ENCODE data around the gene MAK.
"Not testable (repeated sequence)": the region's sequence is repeated elsewhere in the genome, so short reads cannot be mapped to it uniquely, and the experiment has no call there.

The MAK gene

GRCh38 chr6:10852361-10852960 lies 14.1 kb upstream of the MAK start:
- no peak for DNase-seq

GRCh38 chr6:10850728-10851127 lies 12.4 kb upstream of the MAK start:
- DNase-seq, result no peak

GRCh38 chr6:10849901-10850300 lies 11.6 kb upstream of the MAK start:
- DNase-seq, result no peak

- no peak for DNase-seq
These were observed 9.3 kb upstream of the MAK start for GRCh38 chr6:10847684-10848083.

- no peak for DNase-seq
These were observed 5.2 kb upstream of the MAK start for GRCh38 chr6:10843554-10843953.

- DNase-seq, result no peak
These were observed 525 bp upstream of the MAK start for GRCh38 chr6:10838794-10839333.

GRCh38 chr6:10837622-10837994 lies 731 bp downstream of the MAK start:
- no peak for DNase-seq

GRCh38 chr6:10837009-10837621 lies 1.2 kb downstream of the MAK start:
- no peak for DNase-seq

GRCh38 chr6:10834823-10835222 lies 3.5 kb downstream of the MAK start:
- DNase-seq, result no peak

GRCh38 chr6:10831609-10832008 lies 6.7 kb downstream of the MAK start:
- no peak for DNase-seq

GRCh38 chr6:10824819-10825218 lies 13.5 kb downstream of the MAK start:
- DNase-seq, result no peak

GRCh38 chr6:10824297-10824696 lies 14.0 kb downstream of the MAK start:
- DNase-seq, result no peak

- DNase-seq, result not testable (repeated sequence)
These were observed 24.2 kb downstream of the MAK start for GRCh38 chr6:10814176-10814575.

GRCh38 chr6:10809098-10809497 lies 29.2 kb downstream of the MAK start:
- no peak for DNase-seq

GRCh38 chr6:10808376-10808775 lies 30.0 kb downstream of the MAK start:
- no peak for DNase-seq

- no peak for DNase-seq
These were observed 37.0 kb downstream of the MAK start for GRCh38 chr6:10801224-10801848.

- DNase-seq, result no peak
These were observed 37.5 kb downstream of the MAK start for GRCh38 chr6:10800810-10801209.

- no peak for DNase-seq
These were observed 44.1 kb downstream of the MAK start for GRCh38 chr6:10794239-10794638.

- no peak for DNase-seq
These were observed 44.6 kb downstream of the MAK start for GRCh38 chr6:10793695-10794094.

- DNase-seq, result no peak
These were observed 45.3 kb downstream of the MAK start for GRCh38 chr6:10793035-10793434.

GRCh38 chr6:10792101-10792500 lies 46.2 kb downstream of the MAK start:
- no peak for DNase-seq

- DNase-seq, result no peak
These were observed 46.7 kb downstream of the MAK start for GRCh38 chr6:10791673-10792072.

GRCh38 chr6:10779076-10779475 lies 59.3 kb downstream of the MAK start:
- DNase-seq, result no peak

GRCh38 chr6:10778230-10778629 lies 60.1 kb downstream of the MAK start:
- DNase-seq, result no peak

Measured in NCI-H187 treated with DMSO at 0.1 percent for 48 hours (cell line).